HCT116 (cell line): ENCODE measurements around the gene YAP1. TPM values are rescaled to one million over a fixed set of nuclear protein-coding genes. Genes with fewer than 3 reads are reported as not detected.
A peak's percentile ranks its signal among the peaks of the same experiment; 100 is the strongest.

ENCODE experiments used
- ATAC-seq: fragments of 200-7000 bp; cut with Tn5 transposase; 2 replicates; pipeline ENCODE4 v1.9.1; 2020; ENCODE audit warnings: mild to moderate bottlenecking, moderate library complexity
- BruUV-seq: library from RNA; stranded (reverse); fragments of 400-500 nt; replicated peaks from 2 replicates; lab custom pipeline; 2021; lab: Mats Ljungman, UMichigan
- CTCF ChIA-PET: fragments of 300-600 bp; sonication (Branson Sonifier 250); formaldehyde crosslinking; loops from one replicate; lab custom pipeline; 2021; ENCODE audit warnings: antibody characterized with exemption; lab: Charles Lee
- POLR2A ChIA-PET: fragments of 300-600, 350-600 bp; sonication (Branson Sonifier 250); formaldehyde crosslinking; loops from one replicate; lab custom pipeline; 2021; ENCODE audit warnings: antibody characterized with exemption; lab: Charles Lee
- RAD21 ChIA-PET, 2 experiments: fragments of 300-600 bp; sonication (Branson Sonifier 250); formaldehyde crosslinking; loops; one replicate each; lab custom pipeline; 2023; ENCODE audit warnings: low total read pairs in 2 of 2; ENCODE audit not compliant: uncharacterized antibody in 2 of 2, unreplicated experiment in 2 of 2, low non-redundant PET in 1 of 2; lab: Charles Lee
- DNase-seq: peaks from one replicate; pipeline ENCODE4 v3.0.0-alpha.2; 2010; ENCODE audit warnings: low read depth, low spot score
- H2AFZ ChIP-seq: fragments of 200-600 bp; shearing (Covaris generic), sonication (generic); 2 replicates; pipeline ENCODE4 v1.6.1; 2017; ENCODE audit warnings: low read depth, mixed run types, mixed read lengths, antibody characterized with exemption, low read length; ENCODE audit not compliant: poor library complexity, severe bottlenecking
- H3K27ac ChIP-seq: 2 replicates; pipeline ENCODE4 v1.5.1; 2012; ENCODE audit warnings: low read depth, low read length
- H3K27me3 ChIP-seq: fragments of 200-600 bp; sonication (generic); 2 replicates; pipeline ENCODE4 v1.6.1; 2016; ENCODE audit warnings: mixed run types, low read length, mixed read lengths; ENCODE audit not compliant: insufficient read depth
- H3K36me3 ChIP-seq, 2 experiments: fragments of 200-500 bp in 1 of 2; fragments of 200-600 bp in 1 of 2; sonication (Bioruptor generic) in 1 of 2; sonication (generic) in 1 of 2; 2 replicates each; pipeline versions ENCODE4 v1.5.1 to v1.6.1; 2014 to 2016; ENCODE audit warnings: low read length in 2 of 2, inconsistent platforms in 1 of 2, mixed read lengths in 1 of 2, mixed run types in 1 of 2; ENCODE audit not compliant: insufficient read depth in 2 of 2, control insufficient read depth in 1 of 2
- H3K4me1 ChIP-seq, 2 experiments: fragments of 200-600 bp in 1 of 2; sonication (generic) in 1 of 2; 2 replicates each; pipeline versions ENCODE4 v1.5.1 to v1.6.1; 2012 to 2017; ENCODE audit warnings: low read length in 2 of 2, inconsistent platforms in 1 of 2, mild to moderate bottlenecking in 1 of 2, mixed read lengths in 1 of 2, mixed run types in 1 of 2, moderate library complexity in 1 of 2; ENCODE audit not compliant: insufficient read depth in 2 of 2, control insufficient read depth in 1 of 2
- H3K4me2 ChIP-seq: fragments of 200-600 bp; sonication (generic); 2 replicates; pipeline ENCODE4 v1.6.1; 2017; ENCODE audit warnings: mixed run types, low read length, mixed read lengths
- H3K4me3 ChIP-seq, 2 experiments: fragments of 200-600 bp in 1 of 2; sonication (generic) in 1 of 2; replicated peaks in 1 of 2; 2 replicates each; pipeline ENCODE4 v1.5.1; 2011 to 2016; ENCODE audit warnings: low read length in 2 of 2, control low read depth in 1 of 2, low read depth in 1 of 2, mild to moderate bottlenecking in 1 of 2, mixed read lengths in 1 of 2, mixed run types in 1 of 2
- H3K79me2 ChIP-seq: fragments of 200-600 bp; sonication (generic); 2 replicates; pipeline ENCODE4 v1.6.1; 2017; ENCODE audit warnings: mild to moderate bottlenecking, mixed run types, low read length, moderate library complexity, mixed read lengths; ENCODE audit not compliant: insufficient read depth
- H3K9ac ChIP-seq: fragments of 200-600 bp; sonication (generic); 2 replicates; pipeline ENCODE4 v1.6.1; 2016; ENCODE audit warnings: low read length, mixed read lengths
- H3K9me2 ChIP-seq: fragments of 200-600 bp; sonication (generic), shearing (Covaris generic); 2 replicates; pipeline ENCODE4 v1.6.1; 2017; ENCODE audit warnings: mixed run types, mild to moderate bottlenecking, moderate library complexity; ENCODE audit not compliant: insufficient read depth
- H3K9me3 ChIP-seq, 2 experiments: fragments of 200-500 bp in 1 of 2; fragments of 200-600 bp in 1 of 2; sonication (Bioruptor generic) in 1 of 2; sonication (generic) in 1 of 2; 2 replicates each; pipeline ENCODE4 v1.6.1; 2014 to 2017; ENCODE audit warnings: low read length in 2 of 2, mixed read lengths in 2 of 2, inconsistent platforms in 1 of 2, low read depth in 1 of 2, mild to moderate bottlenecking in 1 of 2, mixed run types in 1 of 2, moderate library complexity in 1 of 2; ENCODE audit not compliant: control insufficient read depth in 1 of 2, insufficient read depth in 1 of 2
- H4K20me1 ChIP-seq: fragments of 200-600 bp; sonication (generic), shearing (Covaris generic); 2 replicates; pipeline ENCODE4 v1.6.1; 2017; ENCODE audit warnings: mixed run types, mild to moderate bottlenecking, moderate library complexity; ENCODE audit not compliant: insufficient read depth
- CBX3 ChIP-seq: IDR thresholded peaks from 2 replicates; pipeline ENCODE4 v1.6.1; 2012; ENCODE audit warnings: low read depth
- CEBPB ChIP-seq: IDR thresholded peaks from 2 replicates; pipeline ENCODE4 v1.6.1; 2012; ENCODE audit warnings: low read depth
- EGR1 ChIP-seq: IDR thresholded peaks from 2 replicates; pipeline ENCODE4 v1.6.1; 2012; ENCODE audit warnings: low read depth
- ELF1 ChIP-seq: IDR thresholded peaks from 2 replicates; pipeline ENCODE4 v1.6.1; 2012; ENCODE audit warnings: low read depth, borderline replicate concordance
- EZH2 ChIP-seq: fragments of 200-600 bp; sonication (generic); IDR thresholded peaks from 2 replicates; pipeline ENCODE4 v1.6.1; 2017; ENCODE audit warnings: antibody characterized with exemption, mixed run types
- EZH2phosphoT487 ChIP-seq: fragments of 200-600 bp; IDR thresholded peaks from 2 replicates; pipeline ENCODE4 v1.6.1; 2018; ENCODE audit warnings: antibody characterized with exemption, borderline replicate concordance
- FOSL1 ChIP-seq: IDR thresholded peaks from 2 replicates; pipeline ENCODE4 v1.6.1; 2012; ENCODE audit warnings: low read depth
- JUND ChIP-seq: IDR thresholded peaks from 2 replicates; pipeline ENCODE4 v1.6.1; 2012
- POLR2AphosphoS5 ChIP-seq: IDR thresholded peaks from 2 replicates; pipeline ENCODE4 v1.6.1; 2011; ENCODE audit warnings: mild to moderate bottlenecking, low read depth, low read length, moderate library complexity
- SIN3A ChIP-seq: IDR thresholded peaks from 2 replicates; pipeline ENCODE4 v1.6.1; 2012; ENCODE audit warnings: low read depth
- SP1 ChIP-seq: IDR thresholded peaks from 2 replicates; pipeline ENCODE4 v1.6.1; 2012; ENCODE audit warnings: low read depth
- SRF ChIP-seq: IDR thresholded peaks from 2 replicates; pipeline ENCODE4 v1.6.1; 2012; ENCODE audit warnings: low read depth
- TCF7L2 ChIP-seq: IDR thresholded peaks from 2 replicates; pipeline ENCODE4 v1.7.0; 2011; ENCODE audit warnings: borderline replicate concordance, inconsistent platforms; ENCODE audit not compliant: insufficient read depth, insufficient read length; ENCODE audit errors: extremely low read depth
- YY1 ChIP-seq: IDR thresholded peaks from 2 replicates; pipeline ENCODE4 v1.6.1; 2011; ENCODE audit warnings: low read length, low read depth, moderate library complexity, mild to moderate bottlenecking; ENCODE audit not compliant: insufficient replicate concordance; ENCODE audit errors: extremely low read depth
- ZFX ChIP-seq: fragments of 450-650 bp; IDR thresholded peaks from 2 replicates; pipeline ENCODE4 v1.6.1; 2017
- ZNF274 ChIP-seq: fragments of 200-500 bp; sonication (Bioruptor generic); IDR thresholded peaks from 2 replicates; pipeline ENCODE4 v1.6.1; 2014; ENCODE audit warnings: mild to moderate bottlenecking, low read depth, low read length, inconsistent platforms
- intact Hi-C: fragments of 100-400 bp; cut with micrococcal nuclease; formaldehyde crosslinking; loops from 2 replicates; pipeline ENCODE4 v1.10.0; 2022
- total RNA-seq: library from RNA; stranded (reverse); gene quantifications from one replicate; pipeline ENCODE4 v1.2.1, GENCODE V29; 2021; ENCODE audit not compliant: unreplicated experiment
- TF ChIP-seq, protein P1 (sequence below), 3 experiments: fragments of 200-600 bp in 1 of 3; sonication (generic) in 1 of 3; IDR thresholded peaks in 2 of 3; conservative IDR thresholded peaks in 1 of 3; 2 replicates each; pipeline ENCODE4 v1.5.1; 2012 to 2017; ENCODE audit warnings: low read depth in 2 of 3, low read length in 2 of 3, antibody characterized with exemption in 1 of 3, borderline replicate concordance in 1 of 3, control low read depth in 1 of 3, mild to moderate bottlenecking in 1 of 3, mixed read lengths in 1 of 3, mixed run types in 1 of 3, moderate library complexity in 1 of 3; ENCODE audit not compliant: insufficient read depth in 1 of 3
- TF ChIP-seq, protein P2 (sequence below): IDR thresholded peaks from 2 replicates; pipeline ENCODE4 v1.6.1; 2012
- TF ChIP-seq, protein P3 (sequence below): IDR thresholded peaks from 2 replicates; pipeline ENCODE4 v1.6.1; 2011; ENCODE audit warnings: mild to moderate bottlenecking, low read length, moderate library complexity; ENCODE audit not compliant: insufficient replicate concordance; ENCODE audit errors: extremely low read depth
- TF ChIP-seq, protein P4 (sequence below): IDR thresholded peaks from 2 replicates; pipeline ENCODE4 v1.6.1; 2012

YAP1 gene
- total RNA-seq, 1 experiment from 2014 or later, result 88.6 TPM

DNA sequence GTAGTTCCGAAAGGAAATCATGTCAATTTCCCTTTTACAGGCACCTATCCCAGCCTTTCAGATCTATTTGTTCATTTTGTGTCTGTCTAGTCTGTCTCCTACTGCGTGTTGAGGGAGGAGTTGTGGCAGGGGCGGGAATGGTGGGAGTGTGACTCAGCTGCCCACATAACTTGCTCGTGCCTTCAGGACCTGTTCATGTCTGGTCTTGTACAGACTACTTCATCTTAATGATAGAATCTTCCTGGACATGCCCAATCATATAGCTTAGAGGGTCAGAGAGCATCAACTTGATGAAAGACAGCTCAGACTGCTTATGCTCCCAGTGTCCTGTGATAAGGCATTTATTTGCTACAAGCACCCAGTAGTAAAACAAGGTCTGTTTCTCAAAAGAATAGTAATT is 146.0 kb downstream of the YAP1 start (continued):
- no peak for TF ChIP-seq SIN3A
- TF ChIP-seq EGR1, result peak; percentile 41; the same call in 1 of the 2 replicates

DNA sequence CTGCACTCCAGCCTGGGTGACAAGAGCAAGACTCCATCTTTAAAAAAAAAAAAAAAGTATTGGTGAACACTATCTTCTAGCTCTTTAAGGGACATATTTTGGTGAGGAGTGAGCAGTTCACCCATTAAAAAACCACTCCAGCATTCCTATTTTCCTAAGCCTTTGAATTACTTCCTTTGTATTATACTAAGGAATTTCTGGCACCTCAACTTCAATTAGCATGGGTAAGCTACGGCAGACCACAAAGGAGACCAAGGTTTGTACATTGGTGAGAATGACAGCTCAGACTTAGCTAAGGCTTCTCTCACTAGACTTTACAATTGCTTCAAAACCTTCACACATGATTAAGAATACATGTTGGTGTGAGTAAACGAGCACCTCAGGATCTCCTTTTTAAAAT is 150.0 kb downstream of the YAP1 start:
- CTCF ChIA-PET, result interaction anchor here (0.5 to 1.4 kb wide), 2 partner anchors 9 to 137 kb away, joined by 3 to 4 read pairs; no protein-coding TSS in a partner anchor

More for the DNA sequence above, 150.0 kb downstream of the YAP1 start:
- intact Hi-C loops, result no loop called here
- Histone ChIP-seq H3K79me2 (no peaks in the 10 kb centered on the region), H3K27me3 (no peaks in the 10 kb centered on the region), H3K9me2 (no peaks in the 10 kb centered on the region), H2AFZ (no peak overlapping the region), H3K4me1 (peaks cover 8 to 17% of the 10 kb centered on the region in 2 experiments), H3K9ac (no peak overlapping the region), H3K27ac (no peak overlapping the region), H3K36me3 (no peaks in the 10 kb centered on the region), H3K9me3 (no peaks in the 10 kb centered on the region), H3K4me2 (no peak overlapping the region), H4K20me1 (no peaks in the 10 kb centered on the region), H3K4me3 (no peak overlapping the region)
- DNase-seq, result no peak
- TF ChIP-seq, protein P1, sequence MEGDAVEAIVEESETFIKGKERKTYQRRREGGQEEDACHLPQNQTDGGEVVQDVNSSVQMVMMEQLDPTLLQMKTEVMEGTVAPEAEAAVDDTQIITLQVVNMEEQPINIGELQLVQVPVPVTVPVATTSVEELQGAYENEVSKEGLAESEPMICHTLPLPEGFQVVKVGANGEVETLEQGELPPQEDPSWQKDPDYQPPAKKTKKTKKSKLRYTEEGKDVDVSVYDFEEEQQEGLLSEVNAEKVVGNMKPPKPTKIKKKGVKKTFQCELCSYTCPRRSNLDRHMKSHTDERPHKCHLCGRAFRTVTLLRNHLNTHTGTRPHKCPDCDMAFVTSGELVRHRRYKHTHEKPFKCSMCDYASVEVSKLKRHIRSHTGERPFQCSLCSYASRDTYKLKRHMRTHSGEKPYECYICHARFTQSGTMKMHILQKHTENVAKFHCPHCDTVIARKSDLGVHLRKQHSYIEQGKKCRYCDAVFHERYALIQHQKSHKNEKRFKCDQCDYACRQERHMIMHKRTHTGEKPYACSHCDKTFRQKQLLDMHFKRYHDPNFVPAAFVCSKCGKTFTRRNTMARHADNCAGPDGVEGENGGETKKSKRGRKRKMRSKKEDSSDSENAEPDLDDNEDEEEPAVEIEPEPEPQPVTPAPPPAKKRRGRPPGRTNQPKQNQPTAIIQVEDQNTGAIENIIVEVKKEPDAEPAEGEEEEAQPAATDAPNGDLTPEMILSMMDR (IDR thresholded peaks at IDR 0.05 in 2 of 3, conservative IDR thresholded peaks at IDR 0.05 in 1 of 3; ENCODE audit: borderline replicate concordance in 1 of 3, insufficient read depth in 1 of 3, low read depth in 2 of 3, low read length in 2 of 3), result no peak
- TF ChIP-seq TCF7L2, result no peak
- TF ChIP-seq CEBPB, result no peak
- no peak for TF ChIP-seq SRF
- no peak for TF ChIP-seq JUND
- no peak for TF ChIP-seq ZFX
- TF ChIP-seq EGR1, result no peak
- TF ChIP-seq EZH2, result no peak
- TF ChIP-seq SP1, result no peak
- TF ChIP-seq, protein P2, sequence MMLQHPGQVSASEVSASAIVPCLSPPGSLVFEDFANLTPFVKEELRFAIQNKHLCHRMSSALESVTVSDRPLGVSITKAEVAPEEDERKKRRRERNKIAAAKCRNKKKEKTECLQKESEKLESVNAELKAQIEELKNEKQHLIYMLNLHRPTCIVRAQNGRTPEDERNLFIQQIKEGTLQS, result no peak
- no peak for TF ChIP-seq ZNF274
- TF ChIP-seq FOSL1, result no peak
- no peak for TF ChIP-seq YY1
- TF ChIP-seq EZH2phosphoT487, result no peak
- TF ChIP-seq ELF1, result no peak
- TF ChIP-seq SIN3A, result no peak
- TF ChIP-seq, protein P3, sequence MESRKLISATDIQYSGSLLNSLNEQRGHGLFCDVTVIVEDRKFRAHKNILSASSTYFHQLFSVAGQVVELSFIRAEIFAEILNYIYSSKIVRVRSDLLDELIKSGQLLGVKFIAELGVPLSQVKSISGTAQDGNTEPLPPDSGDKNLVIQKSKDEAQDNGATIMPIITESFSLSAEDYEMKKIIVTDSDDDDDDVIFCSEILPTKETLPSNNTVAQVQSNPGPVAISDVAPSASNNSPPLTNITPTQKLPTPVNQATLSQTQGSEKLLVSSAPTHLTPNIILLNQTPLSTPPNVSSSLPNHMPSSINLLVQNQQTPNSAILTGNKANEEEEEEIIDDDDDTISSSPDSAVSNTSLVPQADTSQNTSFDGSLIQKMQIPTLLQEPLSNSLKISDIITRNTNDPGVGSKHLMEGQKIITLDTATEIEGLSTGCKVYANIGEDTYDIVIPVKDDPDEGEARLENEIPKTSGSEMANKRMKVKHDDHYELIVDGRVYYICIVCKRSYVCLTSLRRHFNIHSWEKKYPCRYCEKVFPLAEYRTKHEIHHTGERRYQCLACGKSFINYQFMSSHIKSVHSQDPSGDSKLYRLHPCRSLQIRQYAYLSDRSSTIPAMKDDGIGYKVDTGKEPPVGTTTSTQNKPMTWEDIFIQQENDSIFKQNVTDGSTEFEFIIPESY, result no peak
- TF ChIP-seq, protein P4, sequence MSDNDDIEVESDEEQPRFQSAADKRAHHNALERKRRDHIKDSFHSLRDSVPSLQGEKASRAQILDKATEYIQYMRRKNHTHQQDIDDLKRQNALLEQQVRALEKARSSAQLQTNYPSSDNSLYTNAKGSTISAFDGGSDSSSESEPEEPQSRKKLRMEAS, result no peak
- no peak for TF ChIP-seq POLR2AphosphoS5
- no peak for TF ChIP-seq CBX3
- ChIA-PET RAD21 (no interaction called here), POLR2A (no interaction called here)
- BruUV-seq, result no TSS peak
- no peak; the same call in 1 of the 2 replicates for ATAC-seq
